Effector CD4-positive, alpha-beta T cell (primary cell): ENCODE data around the gene PIAS1.
A peak's percentile ranks its signal among the peaks of the same experiment; 100 is the strongest.
"Not testable (repeated sequence)": the region's sequence is repeated elsewhere in the genome, so short reads cannot be mapped to it uniquely, and the experiment has no call there.

Experiments
- DNase-seq: peaks from one replicate; pipeline ENCODE4 v3.0.0-alpha.2; 2020

PIAS1 gene

GRCh38 chr15:68034719-68035293, 19.3 kb upstream of the PIAS1 start:
- no peak for DNase-seq

GRCh38 chr15:68038246-68038645, 15.9 kb upstream of the PIAS1 start:
- no peak for DNase-seq

- no peak for DNase-seq
Measured at GRCh38 chr15:68040144-68040543, 14.0 kb upstream of the PIAS1 start.

GRCh38 chr15:68042156-68042854, 11.8 kb upstream of the PIAS1 start:
- DNase-seq = no peak

- DNase-seq = no peak
Measured at GRCh38 chr15:68042855-68043222, 11.3 kb upstream of the PIAS1 start.

- no peak for DNase-seq
Measured at GRCh38 chr15:68045289-68046265, 8.5 kb upstream of the PIAS1 start.

- no peak for DNase-seq
Measured at GRCh38 chr15:68047826-68048225, 6.3 kb upstream of the PIAS1 start.

GRCh38 chr15:68051109-68051508, 3.0 kb upstream of the PIAS1 start:
- DNase-seq = no peak

GRCh38 chr15:68051907-68052306, 2.2 kb upstream of the PIAS1 start:
- DNase-seq = no peak

- DNase-seq = no peak
Measured at GRCh38 chr15:68052431-68052830, 1.7 kb upstream of the PIAS1 start.

GRCh38 chr15:68053001-68053400, 1.1 kb upstream of the PIAS1 start:
- DNase-seq = no peak

- peak; percentile 21 for DNase-seq
Measured at GRCh38 chr15:68054628-68055223, 611 bp downstream of the PIAS1 start.

GRCh38 chr15:68055224-68055705, 1.1 kb downstream of the PIAS1 start:
- peak; percentile 43 for DNase-seq

- DNase-seq = no peak
Measured at GRCh38 chr15:68056097-68056865, 2.2 kb downstream of the PIAS1 start.

GRCh38 chr15:68057034-68057433, 2.9 kb downstream of the PIAS1 start:
- no peak for DNase-seq

GRCh38 chr15:68057758-68058157, 3.6 kb downstream of the PIAS1 start:
- DNase-seq = no peak

GRCh38 chr15:68058970-68059369, 4.9 kb downstream of the PIAS1 start:
- DNase-seq = not testable (repeated sequence)

GRCh38 chr15:68059630-68060029, 5.5 kb downstream of the PIAS1 start:
- DNase-seq = no peak

GRCh38 chr15:68061171-68061570, 7.1 kb downstream of the PIAS1 start:
- DNase-seq = no peak

GRCh38 chr15:68061602-68062001, 7.5 kb downstream of the PIAS1 start:
- no peak for DNase-seq

GRCh38 chr15:68062214-68062613, 8.1 kb downstream of the PIAS1 start:
- DNase-seq = no peak

GRCh38 chr15:68062946-68063465, 8.9 kb downstream of the PIAS1 start:
- DNase-seq = no peak
